Right cardiac atrium (tissue), 5 donors: ENCODE measurements around the gene ARHGAP6. TPM values are rescaled to one million over a fixed set of nuclear protein-coding genes. Genes with fewer than 3 reads are reported as not detected.

Experiments used
- ATAC-seq, 2 donors: fragments of 200-7000 bp; cut with Tn5 transposase; one replicate each; pipeline versions ENCODE4 v1.8.0 to v1.9.1; 2020; ENCODE audit warnings: moderate library complexity in 2 of 2, mild to moderate bottlenecking in 1 of 2
- DNase-seq, 3 donors: peaks; one replicate each; pipeline ENCODE4 v3.0.0-alpha.2; 2020
- H3K27ac ChIP-seq: one replicate; pipeline ENCODE4 v1.5.1; 2013; ENCODE audit warnings: mild to moderate bottlenecking, low read length, control low read depth, moderate library complexity
- H3K27me3 ChIP-seq: one replicate; pipeline ENCODE4 v1.6.1; 2013; ENCODE audit not compliant: control insufficient read depth, insufficient read depth
- H3K4me1 ChIP-seq: one replicate; pipeline ENCODE4 v1.6.1; 2013; ENCODE audit warnings: low read length; ENCODE audit not compliant: control insufficient read depth, insufficient read depth
- H3K4me3 ChIP-seq: one replicate; pipeline ENCODE4 v1.5.1; 2013; ENCODE audit warnings: low read length, control low read depth
- H3K9me3 ChIP-seq: one replicate; pipeline ENCODE4 v1.6.1; 2013; ENCODE audit warnings: low read length; ENCODE audit not compliant: control insufficient read depth
- WGBS: extraction: QIAGEN DNeasy Blood & Tissue Kit; methylation state at CpG from one replicate; pipeline ENCODE4 v1.1.7; 2013; 5-methylcytosine and 5-hydroxymethylcytosine counted together
- intact Hi-C, 4 donors: fragments of 100-400 bp; cut with DNase I; formaldehyde crosslinking; loops; one replicate each; pipeline versions ENCODE4 v1.11.0 to v1.14.0; 2022 to 2023
- microRNA-seq, 2 donors: library from miRNA; unstranded; fragments of <30 nt; microRNA quantifications; one replicate each; pipeline ENCODE4 v1.2.0, GENCODE V29; 2020 to 2021
- polyA plus RNA-seq: library from polyadenylated mRNA; stranded (reverse); fragments of 200-250 nt; gene quantifications from one replicate; pipeline ENCODE4 v1.2.3, GENCODE V29; 2013
- total RNA-seq, 4 donors: library from RNA; stranded (reverse); fragmentation: NEBNext Ultra II Directional; extraction: Animal tissue kit (Norgen Biotek cat#: 25700); gene quantifications; one replicate each; pipeline ENCODE4 v1.2.1, GENCODE V29; 2021
- donor health status: healthy with polysubstance abuse.
- donor health status: DM: no; HTN: yes; CAD: no.
- donor health status: DM: no; HTN: no; CAD: no.
- donor health status: DM: no; HTN: yes; CAD: no; lungs with severe emphysema.
- donor health status: DM: yes; HTN: yes; CAD: no.

The ARHGAP6 gene
- total and polyA plus RNA-seq, 5 donors, result 2.3 to 4.5 (median 3.1) TPM

GRCh38 chrX:11097933-11098332 lies 567.8 kb downstream of the ARHGAP6 start:
- Histone ChIP-seq H3K4me3 (no peak overlapping the region), H3K27me3 (no peaks in the 10 kb centered on the region), H3K4me1 (no peaks in the 10 kb centered on the region), H3K9me3 (no peaks in the 10 kb centered on the region), H3K27ac (no peak overlapping the region)
- intact Hi-C loops, result no loop called here
- no peak for ATAC-seq
- DNase-seq, result no peak

GRCh38 chrX:11089802-11090201 lies 575.9 kb downstream of the ARHGAP6 start:
- DNase-seq, result no peak
- WGBS, result 88% methylated on average over 1 of the region's 1 CpG
- intact Hi-C loops, result no loop called here
- Histone ChIP-seq H3K9me3 (no peaks in the 10 kb centered on the region), H3K27me3 (no peaks in the 10 kb centered on the region), H3K27ac (no peak overlapping the region), H3K4me1 (no peaks in the 10 kb centered on the region), H3K4me3 (no peak overlapping the region)
- no peak for ATAC-seq

Small RNAs within 50 kb of the gene (microRNA-seq; reads per million reads assigned to microRNA genes)
- 0 to 0.84 reads per million in 2 donors for gene MIR548AX

Other genes starting within 250 kb of the ARHGAP6 start
- 10 to 100 TPM; 10.1 to 14.9 (median 13.5) TPM for gene MSL3, start 92.3 kb upstream of the ARHGAP6 start, total RNA-seq
- 11.4 TPM for gene MSL3, start 92.3 kb upstream of the ARHGAP6 start, polyA plus RNA-seq